SK-N-SH (cell line): ENCODE measurements around the gene SPAG8. TPM values are rescaled to one million over a fixed set of nuclear protein-coding genes. Genes with fewer than 3 reads are reported as not detected.

Experiments used
- CTCF ChIA-PET: fragments of 300-600, 350-600 bp; formaldehyde crosslinking; extraction: SDS; loops from one replicate; lab custom pipeline; 2021; lab: Yijun Ruan, JAX
- POLR2A ChIA-PET: fragments of 350-600 bp; sonication (Branson Sonifier 250); formaldehyde crosslinking; extraction: SDS; loops from one replicate; lab custom pipeline; 2020; ENCODE audit warnings: antibody characterized with exemption, inconsistent platforms; lab: Yijun Ruan, JAX
- DNase-seq: peaks from one replicate; pipeline ENCODE4 v3.0.0; 2012
- H2AFZ ChIP-seq: fragments of 200-600 bp; sonication (generic); 2 replicates; pipeline ENCODE4 v1.8.1; 2016; ENCODE audit warnings: antibody characterized with exemption, mild to moderate bottlenecking, low read depth
- H3F3A ChIP-seq: fragments of 200-600 bp; sonication (generic); replicated peaks from 2 replicates; pipeline ENCODE3; 2016; ENCODE audit warnings: antibody characterized with exemption, mild to moderate bottlenecking; ENCODE audit not compliant: insufficient read depth
- H3K27ac ChIP-seq, 2 experiments: fragments of 200-500 bp in 1 of 2; fragments of 200-600 bp in 1 of 2; sonication (Bioruptor generic) in 1 of 2; sonication (generic), shearing (Covaris generic) in 1 of 2; 2 replicates each; pipeline versions ENCODE4 v1.5.1 to v1.6.1; 2014 to 2016; ENCODE audit warnings: low read depth in 2 of 2, inconsistent platforms in 1 of 2, low read length in 1 of 2, mild to moderate bottlenecking in 1 of 2, mixed read lengths in 1 of 2
- H3K27me3 ChIP-seq: fragments of 200-600 bp; sonication (generic), shearing (Covaris generic); 2 replicates; pipeline ENCODE4 v1.6.1; 2016; ENCODE audit warnings: mixed run types; ENCODE audit not compliant: insufficient read depth
- H3K36me3 ChIP-seq, 2 experiments: fragments of 200-500 bp in 1 of 2; fragments of 200-600 bp in 1 of 2; sonication (Bioruptor generic) in 1 of 2; sonication (generic) in 1 of 2; replicated peaks in 1 of 2; 2 replicates each; pipeline versions ENCODE3 to v1.5.1; 2014 to 2016; ENCODE audit warnings: low read length in 1 of 2, mild to moderate bottlenecking in 1 of 2; ENCODE audit not compliant: insufficient read depth in 2 of 2, control insufficient read depth in 1 of 2
- H3K4me1 ChIP-seq, 2 experiments: fragments of 200-500 bp in 1 of 2; fragments of 200-600 bp in 1 of 2; sonication (Bioruptor generic) in 1 of 2; sonication (generic), shearing (Covaris generic) in 1 of 2; 2 replicates each; pipeline versions ENCODE4 v1.5.1 to v1.6.1; 2014 to 2016; ENCODE audit warnings: low read depth in 1 of 2, low read length in 1 of 2, mixed run types in 1 of 2; ENCODE audit not compliant: insufficient read depth in 2 of 2, control insufficient read depth in 1 of 2
- H3K4me2 ChIP-seq: fragments of 200-600 bp; sonication (generic), shearing (Covaris generic); 2 replicates; pipeline ENCODE4 v1.6.1; 2017; ENCODE audit warnings: mixed run types
- H3K4me3 ChIP-seq, 2 experiments: fragments of 200-500 bp in 1 of 2; fragments of 200-600 bp in 1 of 2; sonication (Bioruptor generic) in 1 of 2; sonication (generic), shearing (Covaris generic) in 1 of 2; 2 replicates each; pipeline versions ENCODE4 v1.5.1 to v1.8.1; 2014 to 2016; ENCODE audit warnings: low read depth in 2 of 2, inconsistent platforms in 1 of 2, low read length in 1 of 2, mild to moderate bottlenecking in 1 of 2, mixed read lengths in 1 of 2, moderate library complexity in 1 of 2
- H3K79me2 ChIP-seq: fragments of 200-600 bp; sonication (generic); 2 replicates; pipeline ENCODE4 v1.8.1; 2017; ENCODE audit warnings: mild to moderate bottlenecking; ENCODE audit not compliant: insufficient read depth
- H3K9ac ChIP-seq: fragments of 200-600 bp; sonication (generic); 2 replicates; pipeline ENCODE4 v1.6.1; 2017; ENCODE audit warnings: mixed run types
- H3K9me2 ChIP-seq: fragments of 200-600 bp; sonication (generic); 2 replicates; pipeline ENCODE4 v1.6.1; 2017; ENCODE audit warnings: mixed run types
- H3K9me3 ChIP-seq: fragments of 200-600 bp; sonication (generic); 2 replicates; pipeline ENCODE4 v1.6.1; 2017; ENCODE audit warnings: mixed run types, mild to moderate bottlenecking, moderate library complexity
- H4K20me1 ChIP-seq: fragments of 200-600 bp; sonication (generic); 2 replicates; pipeline ENCODE4 v1.6.1; 2017; ENCODE audit warnings: mild to moderate bottlenecking, mixed run types; ENCODE audit not compliant: insufficient read depth
- CHD2 ChIP-seq: fragments of 150-350 bp; IDR thresholded peaks from 2 replicates; pipeline ENCODE4 v1.6.1; 2018; ENCODE audit warnings: low read length; ENCODE audit not compliant: partially characterized antibody
- ELF1 ChIP-seq: IDR thresholded peaks from 2 replicates; pipeline ENCODE4 v1.4.0; 2012
- EP300 ChIP-seq, 2 experiments: IDR thresholded peaks; 2 replicates each; pipeline versions ENCODE4 v1.4.0 to v1.6.1; 2012; ENCODE audit warnings: borderline replicate concordance in 1 of 2, low read depth in 1 of 2, low read length in 1 of 2
- EZH2phosphoT487 ChIP-seq: fragments of 200-600 bp; sonication (generic); IDR thresholded peaks from 2 replicates; pipeline ENCODE4 v1.6.1; 2017; ENCODE audit warnings: low read depth, mixed run types, mild to moderate bottlenecking, antibody characterized with exemption, moderate library complexity, borderline replicate concordance
- FOSL2 ChIP-seq: IDR thresholded peaks from 2 replicates; pipeline ENCODE4 v1.4.0; 2012; ENCODE audit warnings: low read depth, mild to moderate bottlenecking, moderate library complexity, borderline replicate concordance
- FOXJ3 ChIP-seq: sonication (generic); formaldehyde crosslinking; IDR thresholded peaks from 2 replicates; pipeline ENCODE4 v1.5.1; 2020; ENCODE audit warnings: mild to moderate bottlenecking, missing genetic modification reagents
- FOXM1 ChIP-seq: IDR thresholded peaks from 2 replicates; pipeline ENCODE4 v1.4.0; 2012; ENCODE audit warnings: low read depth, mild to moderate bottlenecking
- GABPA ChIP-seq: IDR thresholded peaks from 2 replicates; pipeline ENCODE4 v1.4.0; 2012; ENCODE audit warnings: low read depth, mild to moderate bottlenecking
- IRF3 ChIP-seq: fragments of 150-350 bp; IDR thresholded peaks from 2 replicates; pipeline ENCODE4 v1.6.1; 2016; ENCODE audit warnings: mild to moderate bottlenecking, low read depth, low read length
- JUND ChIP-seq: IDR thresholded peaks from 2 replicates; pipeline ENCODE4 v1.4.0; 2012
- MAX ChIP-seq: IDR thresholded peaks from 2 replicates; pipeline ENCODE4 v1.4.0; 2012; ENCODE audit warnings: low read depth
- MEF2A ChIP-seq: IDR thresholded peaks from 2 replicates; pipeline ENCODE4 v1.4.0; 2012; ENCODE audit warnings: low read depth, borderline replicate concordance
- MXI1 ChIP-seq: IDR thresholded peaks from 2 replicates; pipeline ENCODE4 v1.6.1; 2012; ENCODE audit warnings: mild to moderate bottlenecking, low read depth, low read length, improper control_type of control experiment
- NRF1 ChIP-seq: IDR thresholded peaks from 2 replicates; pipeline ENCODE4 v1.6.1; 2012; ENCODE audit warnings: low read depth, mild to moderate bottlenecking, low read length
- PBX3 ChIP-seq: IDR thresholded peaks from 2 replicates; pipeline ENCODE4; 2012
- RCOR1 ChIP-seq: fragments of 150-350 bp; IDR thresholded peaks from 2 replicates; pipeline ENCODE4 v1.6.1; 2017; ENCODE audit warnings: antibody characterized with exemption, low read length
- REST ChIP-seq: IDR thresholded peaks from 2 replicates; pipeline ENCODE4 v1.6.1; 2012; ENCODE audit warnings: mild to moderate bottlenecking, low read depth, low read length, moderate library complexity
- RFX5 ChIP-seq: IDR thresholded peaks from 2 replicates; pipeline ENCODE4 v1.6.1; 2012; ENCODE audit warnings: mild to moderate bottlenecking, improper control_type of control experiment, low read length
- RXRA ChIP-seq: IDR thresholded peaks from 2 replicates; pipeline ENCODE4 v1.4.0; 2012; ENCODE audit warnings: low read depth, mild to moderate bottlenecking, borderline replicate concordance
- SIN3A ChIP-seq: IDR thresholded peaks from 2 replicates; pipeline ENCODE4 v1.6.1; 2012; ENCODE audit warnings: low read depth, mild to moderate bottlenecking, low read length, moderate library complexity, borderline replicate concordance
- TEAD4 ChIP-seq: IDR thresholded peaks from 2 replicates; pipeline ENCODE4 v1.4.0; 2012; ENCODE audit warnings: mild to moderate bottlenecking, borderline replicate concordance; ENCODE audit not compliant: insufficient read depth
- WGBS: methylation state at CpG from one replicate; pipeline ENCODE4 v1.1.6; 2017; ENCODE audit warnings: low lambda C conversion rate; 5-methylcytosine and 5-hydroxymethylcytosine counted together
- polyA plus RNA-seq, 3 experiments: library from polyadenylated mRNA; depleted of rRNA; stranded (reverse); fragments of >200 nt; gene quantifications; 2 replicates each; pipeline ENCODE4 v1.2.3, GENCODE V29; 2012
- TF ChIP-seq, protein P1 (sequence below): IDR thresholded peaks from 2 replicates; pipeline ENCODE4 v1.4.0; 2012; ENCODE audit warnings: low read depth, borderline replicate concordance

SPAG8 gene
- polyA plus RNA-seq, 1 of the 3 experiments (the other 2 are of a cell fraction), result 1.5 TPM

- POLR2A ChIA-PET, result no interaction called here
- CTCF ChIA-PET, result interaction anchor here (1.1 to 2.6 kb wide), 2 partner anchors 18 to 74 kb away, joined by 3 to 14 read pairs; no protein-coding TSS in a partner anchor
These were observed 3.6 kb downstream of the SPAG8 start for GRCh38 chr9:35808433-35808832.

GRCh38 chr9:35806101-35806500 lies 6.0 kb downstream of the SPAG8 start:
- Histone ChIP-seq H4K20me1 (no peaks in the 10 kb centered on the region), H3K9ac (no peak overlapping the region), H3K36me3 (peaks cover 0 to 47% of the 10 kb centered on the region in 2 experiments), H3K9me3 (no peaks in the 10 kb centered on the region), H3K4me1 (no peaks in the 10 kb centered on the region; a peak in 1 of 4 replicates), H3K27me3 (no peaks in the 10 kb centered on the region), H3F3A (peaks cover 3% of the 10 kb centered on the region), H3K79me2 (no peaks in the 10 kb centered on the region), H2AFZ (no peak overlapping the region), H3K9me2 (no peaks in the 10 kb centered on the region), H3K4me3 (no peak overlapping the region), H3K27ac (no peak overlapping the region), H3K4me2 (no peak overlapping the region)
- 96% methylated on average over 7 of the region's 8 CpGs for WGBS
- CTCF ChIA-PET, result interaction anchor here (0.6 to 3.1 kb wide), 5 partner anchors 8 to 76 kb away, joined by 3 to 15 read pairs (median 7); no protein-coding TSS in a partner anchor
- DNase-seq, result no peak
- POLR2A ChIA-PET, result no interaction called here
- TF ChIP-seq CHD2, result no peak
- TF ChIP-seq RCOR1, result no peak
- TF ChIP-seq FOSL2, result no peak
- TF ChIP-seq, protein P1, sequence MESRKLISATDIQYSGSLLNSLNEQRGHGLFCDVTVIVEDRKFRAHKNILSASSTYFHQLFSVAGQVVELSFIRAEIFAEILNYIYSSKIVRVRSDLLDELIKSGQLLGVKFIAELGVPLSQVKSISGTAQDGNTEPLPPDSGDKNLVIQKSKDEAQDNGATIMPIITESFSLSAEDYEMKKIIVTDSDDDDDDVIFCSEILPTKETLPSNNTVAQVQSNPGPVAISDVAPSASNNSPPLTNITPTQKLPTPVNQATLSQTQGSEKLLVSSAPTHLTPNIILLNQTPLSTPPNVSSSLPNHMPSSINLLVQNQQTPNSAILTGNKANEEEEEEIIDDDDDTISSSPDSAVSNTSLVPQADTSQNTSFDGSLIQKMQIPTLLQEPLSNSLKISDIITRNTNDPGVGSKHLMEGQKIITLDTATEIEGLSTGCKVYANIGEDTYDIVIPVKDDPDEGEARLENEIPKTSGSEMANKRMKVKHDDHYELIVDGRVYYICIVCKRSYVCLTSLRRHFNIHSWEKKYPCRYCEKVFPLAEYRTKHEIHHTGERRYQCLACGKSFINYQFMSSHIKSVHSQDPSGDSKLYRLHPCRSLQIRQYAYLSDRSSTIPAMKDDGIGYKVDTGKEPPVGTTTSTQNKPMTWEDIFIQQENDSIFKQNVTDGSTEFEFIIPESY, result no peak
- TF ChIP-seq REST, result no peak
- TF ChIP-seq RFX5, result no peak
- no peak for TF ChIP-seq ELF1
- TF ChIP-seq IRF3, result no peak

More at GRCh38 chr9:35808433-35808832, 3.6 kb downstream of the SPAG8 start:
- WGBS, result 88% methylated on average over 9 of the region's 9 CpGs
- H3K9me3 ChIP-seq, result no peaks in the 10 kb centered on the region
- no peak overlapping the region for H3K4me3 ChIP-seq
- H3F3A ChIP-seq, result peaks cover 11% of the 10 kb centered on the region
- no peak overlapping the region for H3K9ac ChIP-seq
- H3K27ac ChIP-seq, result no peak overlapping the region
- no peak overlapping the region for H3K4me2 ChIP-seq
- H4K20me1 ChIP-seq, result no peaks in the 10 kb centered on the region
- no peak overlapping the region for H2AFZ ChIP-seq
- peaks cover 0 to 21% of the 10 kb centered on the region in 2 experiments; a peak in 2 of 4 replicates for H3K4me1 ChIP-seq
- H3K36me3 ChIP-seq, result peaks cover 0 to 31% of the 10 kb centered on the region in 2 experiments
- TF ChIP-seq RCOR1, result no peak
- TF ChIP-seq JUND, result no peak
- no peak for TF ChIP-seq MAX
- no peak for TF ChIP-seq RXRA
- no peak for TF ChIP-seq GABPA
- no peak for TF ChIP-seq FOXJ3 (CRISPR knock-in tag)
- TF ChIP-seq TEAD4, result no peak
- no peak for TF ChIP-seq EZH2phosphoT487
- TF ChIP-seq ELF1, result no peak
- TF ChIP-seq FOXM1, result no peak
- TF ChIP-seq NRF1, result no peak
- no peak for TF ChIP-seq MEF2A
- TF ChIP-seq MXI1, result no peak
- no peak for TF ChIP-seq PBX3
- TF ChIP-seq FOSL2, result no peak
- TF ChIP-seq SIN3A, result no peak
- no peak for TF ChIP-seq EP300 (IDR thresholded peaks at IDR 0.05; ENCODE audit: borderline replicate concordance in 1 of 2, low read depth in 1 of 2, low read length in 1 of 2)
- DNase-seq, result no peak
- H3K79me2 ChIP-seq, result no peaks in the 10 kb centered on the region
- H3K27me3 ChIP-seq, result no peaks in the 10 kb centered on the region
- H3K9me2 ChIP-seq, result no peaks in the 10 kb centered on the region
